GM12864 (cell line): Measurements from ENCODE around the gene ATG16L2.

Experiments
- DNase-seq: peaks from one replicate; pipeline ENCODE4 v3.0.0-alpha.2; 2011; ENCODE audit warnings: low read depth
- H3K4me3 ChIP-seq: 2 replicates; pipeline ENCODE4 v1.5.1; 2011; ENCODE audit warnings: mild to moderate bottlenecking, low read depth, low read length, control low read depth
- TF ChIP-seq, protein P1 (sequence below): IDR thresholded peaks from 2 replicates; pipeline ENCODE4 v1.5.1; 2011; ENCODE audit warnings: low read depth, mild to moderate bottlenecking, moderate library complexity, low read length, control low read depth, inconsistent platforms; ENCODE audit errors: missing control alignments

ATG16L2 gene, protein sequence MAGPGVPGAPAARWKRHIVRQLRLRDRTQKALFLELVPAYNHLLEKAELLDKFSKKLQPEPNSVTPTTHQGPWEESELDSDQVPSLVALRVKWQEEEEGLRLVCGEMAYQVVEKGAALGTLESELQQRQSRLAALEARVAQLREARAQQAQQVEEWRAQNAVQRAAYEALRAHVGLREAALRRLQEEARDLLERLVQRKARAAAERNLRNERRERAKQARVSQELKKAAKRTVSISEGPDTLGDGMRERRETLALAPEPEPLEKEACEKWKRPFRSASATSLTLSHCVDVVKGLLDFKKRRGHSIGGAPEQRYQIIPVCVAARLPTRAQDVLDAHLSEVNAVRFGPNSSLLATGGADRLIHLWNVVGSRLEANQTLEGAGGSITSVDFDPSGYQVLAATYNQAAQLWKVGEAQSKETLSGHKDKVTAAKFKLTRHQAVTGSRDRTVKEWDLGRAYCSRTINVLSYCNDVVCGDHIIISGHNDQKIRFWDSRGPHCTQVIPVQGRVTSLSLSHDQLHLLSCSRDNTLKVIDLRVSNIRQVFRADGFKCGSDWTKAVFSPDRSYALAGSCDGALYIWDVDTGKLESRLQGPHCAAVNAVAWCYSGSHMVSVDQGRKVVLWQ

DNA sequence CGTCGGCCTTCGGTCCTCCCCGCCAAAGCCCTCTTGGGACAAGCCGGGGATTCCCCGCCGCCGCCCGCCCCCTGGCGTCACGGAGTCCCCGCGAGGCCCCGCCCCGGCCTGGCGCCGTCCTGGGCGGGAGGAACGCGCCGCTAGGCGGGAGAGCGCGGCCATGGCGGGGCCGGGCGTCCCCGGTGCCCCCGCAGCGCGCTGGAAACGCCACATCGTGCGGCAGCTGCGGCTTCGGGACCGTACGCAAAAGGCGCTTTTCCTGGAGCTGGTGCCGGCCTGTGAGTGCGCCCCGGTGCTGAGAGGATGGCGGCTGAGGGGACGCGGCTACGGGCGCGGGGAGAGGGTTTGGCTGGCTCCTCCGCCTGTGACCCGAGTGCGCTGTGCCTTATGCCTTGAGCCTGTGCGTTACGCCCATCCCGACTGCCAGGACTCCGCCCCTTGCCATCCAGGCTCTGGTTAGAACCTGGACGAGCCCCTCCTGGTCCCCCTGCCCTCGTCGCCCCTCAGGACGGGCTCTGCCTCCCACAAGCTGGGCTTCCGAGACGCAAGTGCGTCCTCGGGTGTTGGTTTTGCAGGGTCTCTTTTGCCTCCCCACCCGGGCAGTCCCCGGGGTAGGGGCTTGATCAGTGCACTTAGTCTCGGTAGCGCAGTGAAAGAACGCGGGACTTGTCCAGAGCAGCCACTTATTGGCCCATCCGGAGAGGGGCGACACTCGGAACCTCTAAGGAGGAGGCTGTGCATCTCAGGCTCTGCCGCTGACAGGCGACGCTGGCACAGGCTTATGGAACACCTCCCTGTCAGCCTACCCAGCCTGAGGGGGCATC, at the start of gene ATG16L2:
TSS of gene ATG16L2 (plus strand) at position 126 of the 824 bp plus-strand sequence. CDS start at position 161, 35 bp downstream.
- no peak for DNase-seq

DNA sequence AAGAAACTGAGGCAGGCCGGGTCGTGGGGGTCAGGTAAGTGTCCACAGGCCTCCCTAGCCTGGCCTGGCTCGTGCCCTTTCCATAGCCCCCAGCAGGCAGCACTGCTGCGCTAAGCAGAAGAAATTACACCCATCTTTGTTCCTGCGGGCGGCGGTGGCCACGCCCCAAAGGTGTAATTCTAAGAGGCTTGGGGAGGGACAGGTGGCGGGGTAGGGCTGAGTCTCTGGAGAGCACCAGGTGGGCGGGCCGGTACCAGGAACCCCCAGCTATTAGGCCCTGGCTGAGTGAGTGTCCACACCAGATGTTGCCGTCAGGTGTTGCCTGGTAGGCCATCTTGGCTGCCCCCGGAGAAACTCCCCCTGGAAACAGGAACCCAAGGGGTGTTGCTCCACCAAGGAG, 49.7 kb upstream of the ATG16L2 start:
- DNase-seq = no peak
- TF ChIP-seq, protein P1, sequence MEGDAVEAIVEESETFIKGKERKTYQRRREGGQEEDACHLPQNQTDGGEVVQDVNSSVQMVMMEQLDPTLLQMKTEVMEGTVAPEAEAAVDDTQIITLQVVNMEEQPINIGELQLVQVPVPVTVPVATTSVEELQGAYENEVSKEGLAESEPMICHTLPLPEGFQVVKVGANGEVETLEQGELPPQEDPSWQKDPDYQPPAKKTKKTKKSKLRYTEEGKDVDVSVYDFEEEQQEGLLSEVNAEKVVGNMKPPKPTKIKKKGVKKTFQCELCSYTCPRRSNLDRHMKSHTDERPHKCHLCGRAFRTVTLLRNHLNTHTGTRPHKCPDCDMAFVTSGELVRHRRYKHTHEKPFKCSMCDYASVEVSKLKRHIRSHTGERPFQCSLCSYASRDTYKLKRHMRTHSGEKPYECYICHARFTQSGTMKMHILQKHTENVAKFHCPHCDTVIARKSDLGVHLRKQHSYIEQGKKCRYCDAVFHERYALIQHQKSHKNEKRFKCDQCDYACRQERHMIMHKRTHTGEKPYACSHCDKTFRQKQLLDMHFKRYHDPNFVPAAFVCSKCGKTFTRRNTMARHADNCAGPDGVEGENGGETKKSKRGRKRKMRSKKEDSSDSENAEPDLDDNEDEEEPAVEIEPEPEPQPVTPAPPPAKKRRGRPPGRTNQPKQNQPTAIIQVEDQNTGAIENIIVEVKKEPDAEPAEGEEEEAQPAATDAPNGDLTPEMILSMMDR = no peak
- no peak overlapping the region for H3K4me3 ChIP-seq

More for the DNA sequence above, at the start of gene ATG16L2:
- TF ChIP-seq, protein P1 = peak; percentile 12
- H3K4me3 ChIP-seq = peak within 1 kb of the TSS; percentile 63

GRCh38 chr11:72766152-72766902, 47.9 kb upstream of the ATG16L2 start:
- no peak for DNase-seq
- H3K4me3 ChIP-seq = no peak overlapping the region
- TF ChIP-seq, protein P1 = no peak

DNA sequence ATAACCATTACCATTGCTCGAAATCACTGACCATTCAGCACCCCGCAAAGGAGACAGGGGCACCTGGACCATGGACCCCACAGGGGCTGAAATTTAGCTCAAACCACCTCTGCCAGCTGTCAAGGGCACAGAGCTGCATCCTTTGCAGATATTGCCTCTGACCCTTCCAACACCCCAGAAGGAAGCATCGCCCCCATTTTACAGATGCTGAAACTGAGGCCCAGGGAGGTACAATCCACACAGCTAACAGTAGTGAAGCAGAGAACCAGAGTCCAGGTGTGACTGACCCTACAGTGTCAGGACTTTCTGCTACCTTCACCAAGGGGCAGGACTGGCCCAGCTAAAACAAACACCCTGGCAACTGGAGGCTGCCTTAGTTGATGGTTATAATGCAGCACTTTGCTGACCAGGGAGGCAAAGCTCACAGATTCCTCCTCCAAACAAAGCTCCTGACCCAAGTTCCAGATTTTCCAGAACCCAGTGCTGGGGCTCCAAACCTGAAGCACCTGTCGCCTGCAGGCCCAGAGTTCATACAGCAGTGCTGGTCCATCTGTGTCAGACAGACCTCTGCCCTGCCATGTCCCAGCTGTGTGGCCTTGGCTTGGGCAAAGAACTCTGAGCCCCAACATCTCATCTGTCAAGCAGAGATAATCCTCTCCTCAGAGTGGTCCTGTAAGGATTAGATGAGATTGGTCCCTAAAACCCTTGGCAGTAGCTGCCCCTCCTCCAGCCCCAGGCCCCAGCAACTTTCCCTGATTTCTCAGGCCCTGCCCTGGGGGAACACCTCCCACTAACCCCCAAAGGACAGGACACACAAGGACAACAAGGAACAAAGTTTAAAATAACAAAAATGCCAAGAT, 46.8 kb upstream of the ATG16L2 start:
- TF ChIP-seq, protein P1 = no peak
- DNase-seq = no peak
- H3K4me3 ChIP-seq = no peak overlapping the region

DNA sequence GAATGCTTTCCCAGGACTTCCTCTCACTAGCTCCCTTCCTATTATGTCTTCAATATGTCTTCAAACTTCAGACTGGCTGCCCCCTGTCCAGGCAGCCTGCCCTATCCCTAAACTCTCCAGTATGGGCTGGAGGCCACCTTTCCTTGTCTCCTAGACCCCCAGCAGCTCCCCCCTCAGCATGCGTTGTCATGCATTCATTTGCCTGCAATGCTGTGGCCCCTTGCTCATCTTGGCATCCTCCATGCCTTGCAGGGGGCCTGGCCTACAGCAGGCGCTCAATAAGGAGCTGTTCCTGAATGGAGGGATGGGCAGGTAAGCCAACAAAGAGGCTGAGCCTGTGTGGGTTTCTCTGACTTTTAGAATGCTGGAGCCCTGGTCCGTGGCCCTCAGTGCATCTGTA, 45.6 kb upstream of the ATG16L2 start:
- H3K4me3 ChIP-seq = no peak overlapping the region
- TF ChIP-seq, protein P1 = no peak
- DNase-seq = no peak
